ENCODE data around the gene HAPLN1. TPM values are rescaled to one million over a fixed set of nuclear protein-coding genes. Genes with fewer than 3 reads are reported as not detected.

The HAPLN1 gene
- total and polyA plus RNA-seq, 10 of the 15 experiments (the other 5 are each of a cell fraction or from before 2014, with no cell fraction given) = 0.05 to 0.21 (median 0.17) TPM; not detected in 2

GRCh38 chr5:83632874-83633273 is 87.8 kb downstream of the HAPLN1 start (continued):
- TF ChIP-seq MYB (IDR thresholded peaks at IDR 0.05; ENCODE audit: borderline replicate concordance, low read depth, low read length) = no peak

GRCh38 chr5:83628360-83628759 is 92.3 kb downstream of the HAPLN1 start:
- no peak for DNase-seq (ENCODE audit: low read depth, low spot score)
- no TSS peak for BruUV-seq (replicated peaks)
- H4K20me1 ChIP-seq (ENCODE audit: control insufficient read depth, insufficient read depth) = no peaks in the 10 kb centered on the region
- ChIA-PET POLR2A (no interaction called here), SMC1A (ENCODE audit: uncharacterized antibody, unreplicated experiment) (no interaction called here), CTCF (no interaction called here), RAD21 (ENCODE audit: unreplicated experiment) (no interaction called here)
- no peaks in the 10 kb centered on the region for H3K79me2 ChIP-seq (ENCODE audit: control insufficient read depth, insufficient read depth, low read length)
- FAIRE-seq = no peak
- TF ChIP-seq, protein P1, sequence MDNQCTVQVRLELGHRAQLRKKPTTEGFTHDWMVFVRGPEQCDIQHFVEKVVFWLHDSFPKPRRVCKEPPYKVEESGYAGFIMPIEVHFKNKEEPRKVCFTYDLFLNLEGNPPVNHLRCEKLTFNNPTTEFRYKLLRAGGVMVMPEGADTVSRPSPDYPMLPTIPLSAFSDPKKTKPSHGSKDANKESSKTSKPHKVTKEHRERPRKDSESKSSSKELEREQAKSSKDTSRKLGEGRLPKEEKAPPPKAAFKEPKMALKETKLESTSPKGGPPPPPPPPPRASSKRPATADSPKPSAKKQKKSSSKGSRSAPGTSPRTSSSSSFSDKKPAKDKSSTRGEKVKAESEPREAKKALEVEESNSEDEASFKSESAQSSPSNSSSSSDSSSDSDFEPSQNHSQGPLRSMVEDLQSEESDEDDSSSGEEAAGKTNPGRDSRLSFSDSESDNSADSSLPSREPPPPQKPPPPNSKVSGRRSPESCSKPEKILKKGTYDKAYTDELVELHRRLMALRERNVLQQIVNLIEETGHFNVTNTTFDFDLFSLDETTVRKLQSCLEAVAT (IDR thresholded peaks at IDR 0.05) = no peak
- no peak for TF ChIP-seq CBX3 (IDR thresholded peaks at IDR 0.05; ENCODE audit: borderline replicate concordance, low read depth)
- TF ChIP-seq IRF3 (IDR thresholded peaks at IDR 0.05) = no peak
- no peak for TF ChIP-seq EED (IDR thresholded peaks at IDR 0.05; ENCODE audit: low read depth)
- TF ChIP-seq ZNF274 (IDR thresholded peaks at IDR 0.05; ENCODE audit: insufficient read depth, insufficient read length) = no peak
- TF ChIP-seq NR2F1 (conservative IDR thresholded peaks at IDR 0.05) = no peak
- no peak for TF ChIP-seq RAD51 (IDR thresholded peaks at IDR 0.05)
- TF ChIP-seq STAT3 (IDR thresholded peaks at IDR 0.05; ENCODE audit: low read depth, low read length) = no peak
- TF ChIP-seq ETV6 (conservative IDR thresholded peaks at IDR 0.05 in 1 of 2, IDR thresholded peaks at IDR 0.05 in 1 of 2; ENCODE audit: borderline replicate concordance in 1 of 2, low read depth in 1 of 2) = no peak
- no peak for TF ChIP-seq POLR2A (IDR thresholded peaks at IDR 0.05; ENCODE audit: low read depth, low read length)
- TF ChIP-seq NRF1 (conservative IDR thresholded peaks at IDR 0.05; ENCODE audit: low read depth, low read length) = no peak
- TF ChIP-seq, protein P2, sequence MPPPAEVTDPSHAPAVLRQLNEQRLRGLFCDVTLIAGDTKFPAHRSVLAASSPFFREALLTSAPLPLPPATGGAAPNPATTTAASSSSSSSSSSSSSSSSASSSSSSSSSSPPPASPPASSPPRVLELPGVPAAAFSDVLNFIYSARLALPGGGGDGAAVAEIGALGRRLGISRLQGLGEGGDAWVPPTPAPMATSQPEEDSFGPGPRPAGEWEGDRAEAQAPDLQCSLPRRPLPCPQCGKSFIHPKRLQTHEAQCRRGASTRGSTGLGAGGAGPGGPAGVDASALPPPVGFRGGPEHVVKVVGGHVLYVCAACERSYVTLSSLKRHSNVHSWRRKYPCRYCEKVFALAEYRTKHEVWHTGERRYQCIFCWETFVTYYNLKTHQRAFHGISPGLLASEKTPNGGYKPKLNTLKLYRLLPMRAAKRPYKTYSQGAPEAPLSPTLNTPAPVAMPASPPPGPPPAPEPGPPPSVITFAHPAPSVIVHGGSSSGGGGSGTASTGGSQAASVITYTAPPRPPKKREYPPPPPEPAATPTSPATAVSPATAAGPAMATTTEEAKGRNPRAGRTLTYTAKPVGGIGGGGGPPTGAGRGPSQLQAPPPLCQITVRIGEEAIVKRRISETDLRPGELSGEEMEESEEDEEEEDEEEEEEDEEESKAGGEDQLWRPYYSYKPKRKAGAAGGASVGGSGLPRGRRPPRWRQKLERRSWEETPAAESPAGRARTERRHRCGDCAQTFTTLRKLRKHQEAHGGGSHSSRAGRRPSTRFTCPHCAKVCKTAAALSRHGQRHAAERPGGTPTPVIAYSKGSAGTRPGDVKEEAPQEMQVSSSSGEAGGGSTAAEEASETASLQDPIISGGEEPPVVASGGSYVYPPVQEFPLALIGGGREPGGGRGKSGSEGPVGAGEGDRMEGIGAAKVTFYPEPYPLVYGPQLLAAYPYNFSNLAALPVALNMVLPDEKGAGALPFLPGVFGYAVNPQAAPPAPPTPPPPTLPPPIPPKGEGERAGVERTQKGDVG (CRISPR knock-in tag; IDR thresholded peaks at IDR 0.05) = no peak
- TF ChIP-seq RFX5 (IDR thresholded peaks at IDR 0.05; ENCODE audit: low read depth, low read length) = no peak
- TF ChIP-seq ZZZ3 (IDR thresholded peaks at IDR 0.05; ENCODE audit: control insufficient read depth, insufficient read length, low read depth) = no peak
- no peak for TF ChIP-seq BHLHE40 (IDR thresholded peaks at IDR 0.05; ENCODE audit: borderline replicate concordance in 1 of 2, low read depth in 2 of 2, low read length in 1 of 2)
- TF ChIP-seq CBFB (IDR thresholded peaks at IDR 0.05; ENCODE audit: low read depth) = no peak
- TF ChIP-seq HDAC2 (IDR thresholded peaks at IDR 0.05) = no peak
- no peak for TF ChIP-seq MTA2 (IDR thresholded peaks at IDR 0.05; ENCODE audit: low read depth)
- H2AFZ ChIP-seq (ENCODE audit: control insufficient read depth, low read depth, low read length) = no peak overlapping the region
- no peak overlapping the region for H3K9ac ChIP-seq (ENCODE audit: control insufficient read depth, insufficient read depth, low read length)
- no peak for ATAC-seq
- H3K27me3 ChIP-seq (replicated peaks in 1 of 2; ENCODE audit: control insufficient read depth in 2 of 2, insufficient read depth in 2 of 2, low read length in 1 of 2) = no peaks in the 10 kb centered on the region; a peak in 1 of 4 replicates
- in situ Hi-C loops (cut with MboI) = no loop called here
- no peak overlapping the region for H3K4me3 ChIP-seq
- H3K4me1 ChIP-seq (ENCODE audit: control insufficient read depth, insufficient read depth, low read length) = no peaks in the 10 kb centered on the region
- no peaks in the 10 kb centered on the region for H3K36me3 ChIP-seq (ENCODE audit: control insufficient read depth in 2 of 2, insufficient read depth in 2 of 2, low read length in 1 of 2)
- 29% methylated on average over 2 of the region's 2 CpGs for WGBS (ENCODE audit: insufficient coverage, insufficient replicate concordance, low lambda C conversion rate, missing lambda C conversion rate)
- no peak overlapping the region for H3K4me2 ChIP-seq (ENCODE audit: control insufficient read depth, insufficient read depth)
- intact Hi-C loops (cut with micrococcal nuclease; ENCODE audit: unreplicated experiment) = no loop called here
- no peak overlapping the region for H3K27ac ChIP-seq (ENCODE audit: control insufficient read depth, insufficient read depth)
- no peaks in the 10 kb centered on the region for H3K9me3 ChIP-seq (replicated peaks; ENCODE audit: control insufficient read depth, insufficient read depth, low read length)

All from GM12878 (cell line).